ENCODE data around the gene MMP11.

DNA sequence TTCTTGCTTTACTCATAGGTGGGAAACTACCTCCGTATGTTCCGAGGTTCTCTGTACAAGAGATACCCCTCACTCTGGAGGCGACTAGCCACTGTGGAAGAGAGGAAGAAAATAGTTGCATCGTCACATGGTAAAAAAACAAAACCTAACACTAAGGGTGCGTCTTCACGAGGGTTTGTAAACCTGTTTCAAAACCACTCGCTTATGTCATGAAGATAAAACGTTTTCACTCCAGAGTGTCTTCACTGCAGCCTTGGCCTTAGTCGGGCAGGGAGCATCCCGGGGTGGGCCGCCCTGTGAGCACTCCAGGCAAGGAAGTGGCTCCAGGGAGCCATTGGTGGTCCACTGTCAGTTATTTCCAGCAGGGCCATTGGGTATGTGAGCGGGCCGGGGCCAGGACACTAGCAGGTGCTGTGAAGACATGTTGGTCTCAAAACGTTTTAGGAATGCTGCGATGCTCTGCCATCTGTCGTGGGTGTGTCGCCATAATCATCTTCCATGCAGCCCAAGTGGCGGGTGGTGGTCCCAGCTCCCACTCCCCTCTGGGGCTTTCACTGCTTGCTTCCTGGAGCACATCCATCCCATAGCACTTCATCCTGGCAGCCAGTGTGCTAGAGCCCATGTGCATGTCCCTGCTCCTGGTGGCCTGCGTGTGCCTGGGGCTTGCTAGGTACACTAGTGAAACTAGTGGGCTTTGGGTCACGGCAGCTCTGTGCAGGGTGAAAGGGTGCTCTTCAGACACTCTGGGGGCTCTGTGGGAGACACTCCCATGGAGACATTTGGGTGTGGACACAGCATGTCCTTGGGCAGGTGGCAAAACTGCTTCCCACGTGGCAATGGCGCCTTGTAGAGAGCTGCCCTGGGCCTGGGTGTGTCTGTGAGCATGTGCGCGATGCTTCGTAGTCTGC, 19.3 kb downstream of the MMP11 start:
- TF ChIP-seq, protein P1, sequence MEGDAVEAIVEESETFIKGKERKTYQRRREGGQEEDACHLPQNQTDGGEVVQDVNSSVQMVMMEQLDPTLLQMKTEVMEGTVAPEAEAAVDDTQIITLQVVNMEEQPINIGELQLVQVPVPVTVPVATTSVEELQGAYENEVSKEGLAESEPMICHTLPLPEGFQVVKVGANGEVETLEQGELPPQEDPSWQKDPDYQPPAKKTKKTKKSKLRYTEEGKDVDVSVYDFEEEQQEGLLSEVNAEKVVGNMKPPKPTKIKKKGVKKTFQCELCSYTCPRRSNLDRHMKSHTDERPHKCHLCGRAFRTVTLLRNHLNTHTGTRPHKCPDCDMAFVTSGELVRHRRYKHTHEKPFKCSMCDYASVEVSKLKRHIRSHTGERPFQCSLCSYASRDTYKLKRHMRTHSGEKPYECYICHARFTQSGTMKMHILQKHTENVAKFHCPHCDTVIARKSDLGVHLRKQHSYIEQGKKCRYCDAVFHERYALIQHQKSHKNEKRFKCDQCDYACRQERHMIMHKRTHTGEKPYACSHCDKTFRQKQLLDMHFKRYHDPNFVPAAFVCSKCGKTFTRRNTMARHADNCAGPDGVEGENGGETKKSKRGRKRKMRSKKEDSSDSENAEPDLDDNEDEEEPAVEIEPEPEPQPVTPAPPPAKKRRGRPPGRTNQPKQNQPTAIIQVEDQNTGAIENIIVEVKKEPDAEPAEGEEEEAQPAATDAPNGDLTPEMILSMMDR (IDR thresholded peaks at IDR 0.05; ENCODE audit: insufficient read depth, low read depth, low read length), result no peak
- TF ChIP-seq EZH2 (IDR thresholded peaks at IDR 0.05; ENCODE audit: insufficient read depth, low read length), result no peak

All from astrocyte (in vitro differentiated cells and primary cell).